A673 (cell line): ENCODE measurements around the gene OR10D3. TPM values are rescaled to one million over a fixed set of nuclear protein-coding genes. Genes with fewer than 3 reads are reported as not detected.
A peak's percentile ranks its signal among the peaks of the same experiment; 100 is the strongest.

Experiments used
- BruUV-seq: library from RNA; stranded (reverse); fragments of 400-500 nt; replicated peaks from 2 replicates; lab custom pipeline; 2021; lab: Mats Ljungman, UMichigan
- CTCF ChIA-PET: fragments of 300-600 bp; sonication (Branson Sonifier 250); formaldehyde crosslinking; loops from one replicate; lab custom pipeline; 2022; ENCODE audit warnings: antibody characterized with exemption; lab: Charles Lee
- POLR2A ChIA-PET: fragments of 300-600 bp; sonication (Branson Sonifier 250); formaldehyde crosslinking; loops from one replicate; lab custom pipeline; 2022; ENCODE audit warnings: antibody characterized with exemption; ENCODE audit not compliant: low non-redundant PET; lab: Charles Lee
- DNase-seq: peaks from one replicate; pipeline ENCODE4 v3.0.0-alpha.2; 2015; ENCODE audit warnings: low spot score
- H3K27ac ChIP-seq: fragments of 200-600 bp; sonication (generic); 2 replicates; pipeline ENCODE4 v1.5.1; 2016; ENCODE audit warnings: mixed run types, low read depth, mild to moderate bottlenecking, mixed read lengths, antibody characterized with exemption, low read length; ENCODE audit not compliant: poor library complexity, severe bottlenecking
- H3K27me3 ChIP-seq: fragments of 200-600 bp; sonication (generic); replicated peaks from 2 replicates; pipeline ENCODE4 v1.6.1; 2017; ENCODE audit warnings: mixed run types, low read depth, mild to moderate bottlenecking, mixed read lengths, antibody characterized with exemption, low read length; ENCODE audit not compliant: insufficient read depth, poor library complexity
- H3K36me3 ChIP-seq: fragments of 200-600 bp; sonication (generic); 2 replicates; pipeline ENCODE4 v1.6.1; 2016; ENCODE audit warnings: mixed run types, mild to moderate bottlenecking, mixed read lengths, antibody characterized with exemption, low read length; ENCODE audit not compliant: insufficient read depth, poor library complexity, severe bottlenecking
- H3K4me1 ChIP-seq: fragments of 200-600 bp; sonication (generic); 2 replicates; pipeline ENCODE4 v1.6.1; 2017; ENCODE audit warnings: mixed run types, mild to moderate bottlenecking, mixed read lengths, antibody characterized with exemption, low read length; ENCODE audit not compliant: insufficient read depth, poor library complexity, severe bottlenecking
- H3K4me3 ChIP-seq: fragments of 200-600 bp; sonication (generic); 2 replicates; pipeline ENCODE4 v1.5.1; 2016; ENCODE audit warnings: low read depth, mixed run types, mild to moderate bottlenecking, mixed read lengths, low read length; ENCODE audit not compliant: poor library complexity, severe bottlenecking
- H3K9me3 ChIP-seq: fragments of 200-600 bp; sonication (generic); 2 replicates; pipeline ENCODE4 v1.6.1; 2016; ENCODE audit warnings: mixed run types, low read depth, mild to moderate bottlenecking, mixed read lengths, antibody characterized with exemption, low read length; ENCODE audit not compliant: poor library complexity, severe bottlenecking
- EZH2 ChIP-seq: fragments of 200-600 bp; sonication (generic); IDR thresholded peaks from 2 replicates; pipeline ENCODE4 v1.6.1; 2017; ENCODE audit warnings: borderline replicate concordance, low read depth, mild to moderate bottlenecking, mixed read lengths, antibody characterized with exemption, low read length; ENCODE audit not compliant: poor library complexity, severe bottlenecking
- intact Hi-C: fragments of 100-400 bp; cut with micrococcal nuclease; formaldehyde crosslinking; loops from one replicate; pipeline ENCODE4 v1.10.0; 2022; ENCODE audit not compliant: unreplicated experiment
- total RNA-seq: library from RNA; stranded (reverse); gene quantifications from 2 replicates; pipeline ENCODE4 v1.2.3, GENCODE V29; 2021
- TF ChIP-seq, protein P1 (sequence below): fragments of 300-800, 200-600 bp; sonication (generic); conservative IDR thresholded peaks from 2 replicates; pipeline ENCODE4 v1.5.1; 2017; ENCODE audit warnings: low read depth, mild to moderate bottlenecking, antibody characterized with exemption, low read length, moderate library complexity, mixed read lengths

Gene OR10D3
- total RNA-seq, 1 experiment from 2014 or later, result not detected

GRCh38 chr11:124150684-124151083 lies 32.5 kb upstream of the OR10D3 start:
- no TSS peak for BruUV-seq
- intact Hi-C loops, result no loop called here
- Histone ChIP-seq H3K27me3 (no peaks in the 10 kb centered on the region), H3K36me3 (no peaks in the 10 kb centered on the region), H3K27ac (no peak overlapping the region), H3K4me3 (no peak overlapping the region), H3K9me3 (no peaks in the 10 kb centered on the region), H3K4me1 (no peaks in the 10 kb centered on the region)
- no peak for TF ChIP-seq EZH2
- TF ChIP-seq, protein P1, sequence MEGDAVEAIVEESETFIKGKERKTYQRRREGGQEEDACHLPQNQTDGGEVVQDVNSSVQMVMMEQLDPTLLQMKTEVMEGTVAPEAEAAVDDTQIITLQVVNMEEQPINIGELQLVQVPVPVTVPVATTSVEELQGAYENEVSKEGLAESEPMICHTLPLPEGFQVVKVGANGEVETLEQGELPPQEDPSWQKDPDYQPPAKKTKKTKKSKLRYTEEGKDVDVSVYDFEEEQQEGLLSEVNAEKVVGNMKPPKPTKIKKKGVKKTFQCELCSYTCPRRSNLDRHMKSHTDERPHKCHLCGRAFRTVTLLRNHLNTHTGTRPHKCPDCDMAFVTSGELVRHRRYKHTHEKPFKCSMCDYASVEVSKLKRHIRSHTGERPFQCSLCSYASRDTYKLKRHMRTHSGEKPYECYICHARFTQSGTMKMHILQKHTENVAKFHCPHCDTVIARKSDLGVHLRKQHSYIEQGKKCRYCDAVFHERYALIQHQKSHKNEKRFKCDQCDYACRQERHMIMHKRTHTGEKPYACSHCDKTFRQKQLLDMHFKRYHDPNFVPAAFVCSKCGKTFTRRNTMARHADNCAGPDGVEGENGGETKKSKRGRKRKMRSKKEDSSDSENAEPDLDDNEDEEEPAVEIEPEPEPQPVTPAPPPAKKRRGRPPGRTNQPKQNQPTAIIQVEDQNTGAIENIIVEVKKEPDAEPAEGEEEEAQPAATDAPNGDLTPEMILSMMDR, result no peak
- DNase-seq, result no peak
- ChIA-PET POLR2A (interaction anchor here (0.6 kb wide), 1 partner anchor 443 kb away, joined by 3 read pairs; no protein-coding TSS in a partner anchor), CTCF (no interaction called here)

GRCh38 chr11:124152770-124153407 lies 30.3 kb upstream of the OR10D3 start:
- intact Hi-C loops, result no loop called here
- Histone ChIP-seq H3K9me3 (no peaks in the 10 kb centered on the region), H3K27me3 (no peaks in the 10 kb centered on the region), H3K27ac (no peak overlapping the region), H3K4me1 (no peaks in the 10 kb centered on the region), H3K4me3 (no peak overlapping the region), H3K36me3 (no peaks in the 10 kb centered on the region)
- DNase-seq, result no peak
- no TSS peak for BruUV-seq
- ChIA-PET CTCF (no interaction called here), POLR2A (no interaction called here)
- no peak for TF ChIP-seq EZH2
- TF ChIP-seq, protein P1, result peak; percentile 35; the same call in 1 of the 2 replicates

GRCh38 chr11:124153821-124154220 lies 29.3 kb upstream of the OR10D3 start:
- TF ChIP-seq, protein P1, result no peak
- TF ChIP-seq EZH2, result no peak
- BruUV-seq, result no TSS peak
- Histone ChIP-seq H3K27me3 (no peaks in the 10 kb centered on the region), H3K4me3 (no peak overlapping the region), H3K27ac (no peak overlapping the region), H3K4me1 (no peaks in the 10 kb centered on the region), H3K9me3 (no peaks in the 10 kb centered on the region), H3K36me3 (no peaks in the 10 kb centered on the region)
- DNase-seq, result no peak
- intact Hi-C loops, result no loop called here
- ChIA-PET POLR2A (no interaction called here), CTCF (no interaction called here)
